Smooth muscle cell (in vitro differentiated cells): ENCODE data around the gene CA4. TPM values are rescaled to one million over a fixed set of nuclear protein-coding genes. Genes with fewer than 3 reads are reported as not detected.

Source experiments
- DNase-seq: peaks from one replicate; lab custom pipeline; 2025; ENCODE audit not compliant: unreplicated experiment; lab: John Stamatoyannopoulos, UW
- H2AFZ ChIP-seq: fragments of 200-600 bp; sonication (generic); 2 replicates; pipeline ENCODE4 v1.6.0; 2016; ENCODE audit warnings: antibody characterized with exemption, low read depth, mild to moderate bottlenecking
- H3F3A ChIP-seq: fragments of 200-600 bp; sonication (generic); 2 replicates; pipeline ENCODE4 v1.6.0; 2017; ENCODE audit warnings: antibody characterized with exemption, low read depth
- H3K27ac ChIP-seq: fragments of 200-600 bp; sonication (generic); 2 replicates; pipeline ENCODE4 v1.5.1; 2016; ENCODE audit warnings: low read depth, mild to moderate bottlenecking
- H3K27me3 ChIP-seq: fragments of 200-600 bp; sonication (generic); 2 replicates; pipeline ENCODE4 v1.6.1; 2016; ENCODE audit warnings: low read depth, mild to moderate bottlenecking
- H3K36me3 ChIP-seq: fragments of 200-600 bp; sonication (generic); 2 replicates; pipeline ENCODE4 v1.5.1; 2016; ENCODE audit warnings: low read depth
- H3K4me1 ChIP-seq: fragments of 200-600 bp; sonication (generic); 2 replicates; pipeline ENCODE4 v1.5.1; 2016; ENCODE audit warnings: low read depth
- H3K4me2 ChIP-seq: fragments of 200-600 bp; sonication (generic); 2 replicates; pipeline ENCODE4 v1.6.0; 2016; ENCODE audit warnings: mild to moderate bottlenecking
- H3K4me3 ChIP-seq: fragments of 200-600 bp; sonication (generic); 2 replicates; pipeline ENCODE4 v1.5.1; 2016; ENCODE audit warnings: mild to moderate bottlenecking
- H3K79me2 ChIP-seq: fragments of 200-600 bp; sonication (generic); 2 replicates; pipeline ENCODE4 v1.6.0; 2016; ENCODE audit warnings: low read depth, mild to moderate bottlenecking
- H3K9ac ChIP-seq: fragments of 200-600 bp; sonication (generic); 2 replicates; pipeline ENCODE4 v1.6.0; 2016; ENCODE audit warnings: low read depth
- H3K9me3 ChIP-seq: fragments of 200-600 bp; sonication (generic); replicated peaks from 2 replicates; pipeline ENCODE4 v1.5.1; 2016; ENCODE audit warnings: low read depth
- H4K20me1 ChIP-seq: fragments of 200-600 bp; sonication (generic); 2 replicates; pipeline ENCODE4 v1.6.0; 2016; ENCODE audit warnings: low read depth
- CTCF ChIP-seq: fragments of 200-600 bp; sonication (generic); IDR thresholded peaks from 2 replicates; pipeline ENCODE4 v1.5.1; 2017; ENCODE audit warnings: borderline replicate concordance, mild to moderate bottlenecking, antibody characterized with exemption; ENCODE audit not compliant: insufficient read depth, poor library complexity, severe bottlenecking
- WGBS: methylation state at CpG from one replicate; pipeline ENCODE4 v1.1.7; 2016; ENCODE audit warnings: low lambda C conversion rate; 5-methylcytosine and 5-hydroxymethylcytosine counted together
- polyA plus RNA-seq: library from polyadenylated mRNA; unstranded; fragments of >200 nt; fragmentation: Nextera tagmentation; extraction: Ambion mirVana; gene quantifications from 2 replicates; pipeline ENCODE4 v1.2.1, GENCODE V29; 2016
- total RNA-seq: library from RNA; depleted of rRNA; stranded (reverse); fragments of >200 nt; gene quantifications from 2 replicates; pipeline ENCODE4 v1.2.3, GENCODE V29; 2014

Gene CA4
- total and polyA plus RNA-seq, 2 experiments from 2014 or later: 0.87 TPM; not detected in 1

- Histone ChIP-seq H4K20me1 (no peaks in the 10 kb centered on the region), H3K4me1 (peaks cover 10% of the 10 kb centered on the region), H2AFZ (no peak overlapping the region), H3F3A (no peaks in the 10 kb centered on the region), H3K9ac (no peak overlapping the region), H3K9me3 (no peaks in the 10 kb centered on the region), H3K4me2 (no peak overlapping the region), H3K36me3 (no peaks in the 10 kb centered on the region), H3K79me2 (no peaks in the 10 kb centered on the region), H3K4me3 (no peak overlapping the region), H3K27me3 (peaks cover 68% of the 10 kb centered on the region), H3K27ac (no peak overlapping the region)
- WGBS: 80% methylated on average over 12 of the region's 12 CpGs
- TF ChIP-seq CTCF: no peak
- DNase-seq: no peak
Observed at GRCh38 chr17:60153606-60154390, 4.0 kb downstream of the CA4 start.

GRCh38 chr17:60154616-60155426 lies 5.0 kb downstream of the CA4 start:
- Histone ChIP-seq H3K9me3 (no peaks in the 10 kb centered on the region), H4K20me1 (no peaks in the 10 kb centered on the region), H3K4me2 (no peak overlapping the region), H3K4me3 (no peak overlapping the region), H3K79me2 (no peaks in the 10 kb centered on the region), H3K36me3 (no peaks in the 10 kb centered on the region), H3K27ac (no peak overlapping the region), H3K9ac (no peak overlapping the region), H3K4me1 (peaks cover 8% of the 10 kb centered on the region), H3F3A (no peaks in the 10 kb centered on the region), H3K27me3 (peaks cover 67% of the 10 kb centered on the region), H2AFZ (no peak overlapping the region)
- no peak for DNase-seq
- 80% methylated on average over 14 of the region's 14 CpGs for WGBS
- TF ChIP-seq CTCF: no peak

- no peak for TF ChIP-seq CTCF
- Histone ChIP-seq H3K4me2 (no peak overlapping the region), H3K79me2 (no peaks in the 10 kb centered on the region), H3K9me3 (no peaks in the 10 kb centered on the region), H3K27ac (no peak overlapping the region), H2AFZ (no peak overlapping the region), H3K36me3 (no peaks in the 10 kb centered on the region), H3K27me3 (peaks cover 66% of the 10 kb centered on the region), H4K20me1 (no peaks in the 10 kb centered on the region), H3K9ac (no peak overlapping the region), H3K4me1 (peaks cover 8% of the 10 kb centered on the region), H3F3A (no peaks in the 10 kb centered on the region), H3K4me3 (no peak overlapping the region)
- WGBS: 92% methylated on average over 3 of the region's 3 CpGs
- DNase-seq: no peak
Observed at GRCh38 chr17:60155427-60155814, 5.6 kb downstream of the CA4 start.
